GM10266 (cell line): ENCODE results near the gene TES.

Source experiments
- DNase-seq: peaks from one replicate; pipeline ENCODE4 v3.0.0; 2012; ENCODE audit errors: extremely low spot score
- TF ChIP-seq, protein P1 (sequence below): IDR thresholded peaks from 2 replicates; pipeline ENCODE4 v1.5.1; 2012; ENCODE audit warnings: mild to moderate bottlenecking, low read depth; ENCODE audit not compliant: control insufficient read depth, insufficient read depth; ENCODE audit errors: missing control alignments

The TES gene

DNA sequence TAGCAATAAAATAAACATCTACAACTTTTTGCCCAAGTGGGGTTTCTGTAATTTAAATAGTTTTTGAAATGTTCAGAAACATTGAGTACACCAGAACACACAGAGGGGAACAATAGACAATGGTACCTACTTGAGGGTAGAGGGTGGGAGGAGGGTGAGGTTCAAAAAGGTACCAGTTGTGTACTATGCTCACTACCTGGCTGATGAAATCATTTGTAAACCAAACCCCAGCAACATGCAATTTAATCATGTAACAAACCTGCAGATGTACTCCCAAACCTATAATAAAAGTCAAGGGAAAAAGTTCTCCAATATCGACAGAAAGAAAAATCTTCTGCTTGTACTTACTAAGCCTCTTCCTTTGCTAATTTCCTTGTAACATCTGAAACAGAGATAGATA lies 4.2 kb upstream of the TES start:
- TF ChIP-seq, protein P1, sequence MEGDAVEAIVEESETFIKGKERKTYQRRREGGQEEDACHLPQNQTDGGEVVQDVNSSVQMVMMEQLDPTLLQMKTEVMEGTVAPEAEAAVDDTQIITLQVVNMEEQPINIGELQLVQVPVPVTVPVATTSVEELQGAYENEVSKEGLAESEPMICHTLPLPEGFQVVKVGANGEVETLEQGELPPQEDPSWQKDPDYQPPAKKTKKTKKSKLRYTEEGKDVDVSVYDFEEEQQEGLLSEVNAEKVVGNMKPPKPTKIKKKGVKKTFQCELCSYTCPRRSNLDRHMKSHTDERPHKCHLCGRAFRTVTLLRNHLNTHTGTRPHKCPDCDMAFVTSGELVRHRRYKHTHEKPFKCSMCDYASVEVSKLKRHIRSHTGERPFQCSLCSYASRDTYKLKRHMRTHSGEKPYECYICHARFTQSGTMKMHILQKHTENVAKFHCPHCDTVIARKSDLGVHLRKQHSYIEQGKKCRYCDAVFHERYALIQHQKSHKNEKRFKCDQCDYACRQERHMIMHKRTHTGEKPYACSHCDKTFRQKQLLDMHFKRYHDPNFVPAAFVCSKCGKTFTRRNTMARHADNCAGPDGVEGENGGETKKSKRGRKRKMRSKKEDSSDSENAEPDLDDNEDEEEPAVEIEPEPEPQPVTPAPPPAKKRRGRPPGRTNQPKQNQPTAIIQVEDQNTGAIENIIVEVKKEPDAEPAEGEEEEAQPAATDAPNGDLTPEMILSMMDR = no peak
- no peak for DNase-seq

DNA sequence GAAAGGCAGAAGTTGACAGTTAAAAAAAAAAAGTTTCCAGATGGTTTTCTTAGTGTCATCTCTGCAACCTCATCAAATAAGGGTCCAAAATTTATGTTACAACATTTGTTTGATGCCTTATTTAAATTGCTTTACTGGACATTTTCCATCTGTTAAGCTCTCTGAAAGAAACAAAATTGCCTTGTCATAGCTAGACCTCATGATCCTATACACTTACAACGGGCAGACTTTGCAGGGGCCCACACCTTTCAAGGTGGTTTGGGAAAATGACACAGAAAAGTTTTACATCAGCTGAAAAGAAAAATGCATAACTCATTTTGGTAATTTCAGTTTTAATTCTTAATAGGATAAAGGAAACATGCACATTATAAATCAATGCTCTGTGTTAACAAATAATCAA lies 1.4 kb upstream of the TES start:
- no peak for DNase-seq
- TF ChIP-seq, protein P1 = no peak

DNA sequence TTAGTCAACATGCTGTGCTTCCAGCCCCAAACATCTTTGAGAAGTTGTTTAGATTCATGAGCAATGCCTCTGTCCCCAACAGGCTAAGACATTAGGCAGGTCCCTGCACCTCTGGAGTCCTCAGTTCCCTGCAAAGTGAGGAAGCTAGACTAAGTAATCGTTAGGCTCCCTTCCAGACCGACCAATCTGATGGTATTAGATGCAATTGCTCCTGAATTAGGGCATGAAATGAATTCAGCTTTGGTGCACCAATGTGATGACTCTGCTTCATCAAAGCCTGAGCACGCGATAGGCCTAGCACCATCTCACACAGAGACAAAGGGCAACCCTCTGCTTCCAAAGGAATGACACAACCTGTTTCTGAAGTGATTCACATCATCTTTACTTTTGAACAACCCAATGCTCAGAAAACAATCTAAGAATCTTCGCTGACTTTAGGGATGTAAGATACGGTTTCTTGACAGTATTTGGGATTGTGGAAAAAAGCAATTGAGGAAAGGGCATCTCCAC lies 723 bp upstream of the TES start:
- no peak for DNase-seq
- TF ChIP-seq, protein P1 = no peak

DNA sequence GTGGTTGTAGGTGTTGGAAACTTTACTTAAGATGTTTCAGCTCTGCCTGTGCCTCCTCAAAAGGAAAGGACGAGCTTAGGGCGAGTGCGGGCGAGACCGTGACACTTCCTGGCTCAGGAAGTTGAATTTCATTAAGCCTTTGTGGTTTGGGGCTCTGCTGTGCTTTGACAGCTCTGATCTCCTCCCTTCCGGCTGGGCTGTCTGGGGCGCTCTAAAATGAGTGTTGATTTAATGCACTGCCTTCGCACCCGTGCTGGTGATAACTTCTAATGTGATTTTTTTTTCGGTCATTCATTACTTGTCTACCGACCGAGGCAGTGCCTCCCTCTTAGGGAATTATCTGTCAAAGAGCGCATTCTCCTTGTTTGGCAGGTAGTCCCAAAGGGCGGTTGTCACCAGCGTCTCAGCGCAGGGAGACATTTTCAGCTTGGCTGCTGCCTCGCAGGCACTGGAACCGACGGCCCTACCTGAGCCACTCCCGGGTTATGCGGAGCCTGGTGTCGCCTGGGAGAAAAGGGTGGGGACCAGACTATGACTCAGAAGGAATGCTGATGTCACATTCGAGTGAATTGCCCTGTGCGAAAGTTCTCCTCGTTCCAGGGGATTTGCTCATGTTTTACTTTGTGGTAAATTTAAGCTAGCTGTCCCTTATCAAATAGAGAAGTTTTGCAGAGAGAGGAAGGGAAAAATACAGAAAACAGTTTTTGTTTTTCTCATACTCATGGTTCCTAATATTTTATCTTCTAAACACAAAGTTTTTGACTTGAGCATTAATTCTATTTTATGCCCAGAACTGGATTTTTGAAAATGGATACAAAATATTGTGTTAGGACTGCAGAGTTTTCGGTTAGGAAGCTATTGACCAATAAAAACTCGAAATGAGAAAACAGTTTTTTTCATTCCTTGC lies 920 bp downstream of the TES start:
- TF ChIP-seq, protein P1 = no peak
- peak; percentile 73 for DNase-seq

DNA sequence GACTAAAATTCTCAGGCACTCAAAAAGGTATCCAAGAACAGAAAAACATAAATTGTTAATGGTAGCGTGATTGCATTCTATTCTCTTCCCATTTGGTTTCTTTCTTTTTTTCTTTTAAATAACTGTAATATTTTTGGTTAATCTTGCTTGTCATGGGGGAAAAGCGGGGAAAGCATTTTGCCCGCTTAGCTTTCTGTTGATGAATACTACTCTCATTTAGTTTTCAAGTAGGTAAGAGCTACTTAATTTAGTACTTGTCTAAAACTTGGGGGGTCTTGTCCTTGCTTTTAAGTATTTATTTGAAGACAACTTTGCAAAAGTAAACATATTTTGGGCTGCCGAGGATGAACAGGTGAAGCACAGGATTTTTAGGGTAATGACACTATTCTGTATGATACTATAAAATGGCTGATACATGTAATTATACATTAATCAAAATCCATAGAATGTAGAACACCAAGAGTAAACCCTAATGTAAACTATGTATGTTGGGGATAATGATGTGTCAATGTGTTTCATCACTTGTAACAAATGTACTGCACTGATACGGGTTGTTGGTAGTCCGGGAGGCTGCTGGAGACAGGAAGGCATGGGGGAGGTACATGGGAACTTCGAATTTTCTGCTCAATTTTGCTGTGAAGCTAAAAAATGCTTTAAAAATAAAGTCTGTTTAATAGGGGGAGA lies 1.7 kb downstream of the TES start:
- TF ChIP-seq, protein P1 = no peak
- DNase-seq = no peak

DNA sequence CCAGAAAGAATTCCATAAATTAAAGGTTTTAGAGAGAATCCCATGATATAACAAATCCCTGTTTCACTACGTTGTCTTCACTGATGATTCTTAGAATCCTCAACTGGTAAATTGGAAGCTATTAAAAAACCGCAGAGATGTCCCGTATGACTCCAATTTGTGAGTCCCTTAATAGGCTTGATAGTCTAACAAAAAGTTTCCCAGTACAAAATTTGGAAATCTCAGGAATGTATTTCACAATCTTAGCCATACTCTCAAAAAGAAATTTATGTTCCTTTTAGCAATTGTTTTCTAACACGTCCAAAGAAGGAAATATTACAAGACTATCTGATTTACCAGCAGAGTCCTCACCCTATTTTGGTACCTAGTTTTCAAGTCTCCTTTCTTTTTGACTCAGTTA lies 2.5 kb downstream of the TES start:
- DNase-seq = no peak
- TF ChIP-seq, protein P1 = no peak
